Tibial nerve (tissue), 4 donors: ENCODE measurements around the gene OR52A1.
"Not testable (repeated sequence)": the region's sequence is repeated elsewhere in the genome, so short reads cannot be mapped to it uniquely, and the experiment has no call there.

Experiments used
- EP300 ChIP-seq, 2 donors: sonication (generic); formaldehyde crosslinking; IDR thresholded peaks; one replicate each; pipeline ENCODE4 v1.6.1; 2017; ENCODE audit warnings: antibody characterized with exemption in 2 of 2, mild to moderate bottlenecking in 1 of 2
- POLR2A ChIP-seq, 2 donors: fragments of 450-650 bp; IDR thresholded peaks; one replicate each; pipeline ENCODE4 v1.6.1; 2017; ENCODE audit warnings: antibody characterized with exemption in 2 of 2, mild to moderate bottlenecking in 2 of 2, moderate library complexity in 2 of 2
- TF ChIP-seq, protein P1 (sequence below), 5 experiments: fragments of 200-600 bp in 3 of 5; fragments of 450-650 bp in 2 of 5; sonication (generic) in 3 of 5; IDR thresholded peaks; one replicate each; pipeline ENCODE4 v1.5.1; 2016 to 2019; ENCODE audit warnings: antibody characterized with exemption in 5 of 5, mild to moderate bottlenecking in 3 of 5, moderate library complexity in 2 of 5

- TF ChIP-seq, protein P1, sequence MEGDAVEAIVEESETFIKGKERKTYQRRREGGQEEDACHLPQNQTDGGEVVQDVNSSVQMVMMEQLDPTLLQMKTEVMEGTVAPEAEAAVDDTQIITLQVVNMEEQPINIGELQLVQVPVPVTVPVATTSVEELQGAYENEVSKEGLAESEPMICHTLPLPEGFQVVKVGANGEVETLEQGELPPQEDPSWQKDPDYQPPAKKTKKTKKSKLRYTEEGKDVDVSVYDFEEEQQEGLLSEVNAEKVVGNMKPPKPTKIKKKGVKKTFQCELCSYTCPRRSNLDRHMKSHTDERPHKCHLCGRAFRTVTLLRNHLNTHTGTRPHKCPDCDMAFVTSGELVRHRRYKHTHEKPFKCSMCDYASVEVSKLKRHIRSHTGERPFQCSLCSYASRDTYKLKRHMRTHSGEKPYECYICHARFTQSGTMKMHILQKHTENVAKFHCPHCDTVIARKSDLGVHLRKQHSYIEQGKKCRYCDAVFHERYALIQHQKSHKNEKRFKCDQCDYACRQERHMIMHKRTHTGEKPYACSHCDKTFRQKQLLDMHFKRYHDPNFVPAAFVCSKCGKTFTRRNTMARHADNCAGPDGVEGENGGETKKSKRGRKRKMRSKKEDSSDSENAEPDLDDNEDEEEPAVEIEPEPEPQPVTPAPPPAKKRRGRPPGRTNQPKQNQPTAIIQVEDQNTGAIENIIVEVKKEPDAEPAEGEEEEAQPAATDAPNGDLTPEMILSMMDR (IDR thresholded peaks at IDR 0.05): not testable (repeated sequence)
- not testable (repeated sequence) for TF ChIP-seq EP300, POLR2A (IDR thresholded peaks at IDR 0.05)
Measured at GRCh38 chr11:5161045-5161444, 6.5 kb upstream of the OR52A1 start.
